GM19463 (cell line): ENCODE measurements around the gene NELFE.
"Not testable (repeated sequence)": the region's sequence is repeated elsewhere in the genome, so short reads cannot be mapped to it uniquely, and the experiment has no call there.

Experiments
- ATAC-seq: cut with Tn5 transposase; IDR thresholded peaks from one replicate; pipeline ENCODE4 v1.9.1; 2021; ENCODE audit warnings: mild to moderate bottlenecking, moderate library complexity; ENCODE audit not compliant: unreplicated experiment

NELFE gene

GRCh38 chr6:31949926-31950548, 8.7 kb downstream of the NELFE start:
- ATAC-seq, result no peak

DNA sequence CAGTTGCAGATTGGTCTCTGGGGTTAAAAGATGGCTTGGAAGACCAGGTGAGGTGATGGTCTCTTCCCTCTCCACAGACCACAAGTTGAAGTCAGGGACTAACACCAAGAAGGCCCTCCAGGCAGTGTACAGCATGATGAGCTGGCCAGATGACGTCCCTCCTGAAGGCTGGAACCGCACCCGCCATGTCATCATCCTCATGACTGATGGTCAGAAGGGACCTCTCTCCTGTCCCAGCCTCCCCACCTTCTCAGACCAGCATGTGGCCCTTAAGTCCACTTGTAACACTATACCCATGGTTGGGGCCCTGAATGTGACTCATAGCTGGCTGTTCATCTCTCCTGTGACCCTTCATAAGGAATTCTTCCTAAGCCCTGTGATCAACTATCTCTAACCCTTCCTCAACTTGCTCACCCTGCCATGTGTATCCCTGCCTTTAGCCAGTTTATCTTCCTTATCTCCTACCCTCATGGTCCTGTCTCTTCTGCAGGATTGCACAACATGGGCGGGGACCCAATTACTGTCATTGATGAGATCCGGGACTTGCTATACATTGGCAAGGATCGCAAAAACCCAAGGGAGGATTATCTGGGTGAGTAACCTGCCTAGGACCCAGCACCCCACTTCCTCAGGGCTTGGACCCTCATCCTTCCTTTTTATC, 9.9 kb downstream of the NELFE start:
- no peak for ATAC-seq

- ATAC-seq, result no peak
Measured at GRCh38 chr6:31948306-31948705, 10.5 kb downstream of the NELFE start.

DNA sequence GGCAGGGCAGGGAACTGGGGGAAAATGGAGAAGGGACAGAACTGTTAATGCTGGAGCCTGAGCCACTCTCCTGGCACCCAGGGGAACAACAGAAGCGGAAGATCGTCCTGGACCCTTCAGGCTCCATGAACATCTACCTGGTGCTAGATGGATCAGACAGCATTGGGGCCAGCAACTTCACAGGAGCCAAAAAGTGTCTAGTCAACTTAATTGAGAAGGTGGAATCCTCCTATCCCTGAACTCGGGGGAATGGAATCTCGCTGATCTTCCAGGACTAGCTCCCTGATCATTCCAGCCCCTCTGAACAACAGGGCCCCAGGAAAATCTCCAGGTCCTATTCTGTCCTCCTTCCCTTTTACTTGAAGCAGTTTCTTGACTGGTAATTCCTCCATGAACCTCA, 10.9 kb downstream of the NELFE start:
- ATAC-seq, result no peak

DNA sequence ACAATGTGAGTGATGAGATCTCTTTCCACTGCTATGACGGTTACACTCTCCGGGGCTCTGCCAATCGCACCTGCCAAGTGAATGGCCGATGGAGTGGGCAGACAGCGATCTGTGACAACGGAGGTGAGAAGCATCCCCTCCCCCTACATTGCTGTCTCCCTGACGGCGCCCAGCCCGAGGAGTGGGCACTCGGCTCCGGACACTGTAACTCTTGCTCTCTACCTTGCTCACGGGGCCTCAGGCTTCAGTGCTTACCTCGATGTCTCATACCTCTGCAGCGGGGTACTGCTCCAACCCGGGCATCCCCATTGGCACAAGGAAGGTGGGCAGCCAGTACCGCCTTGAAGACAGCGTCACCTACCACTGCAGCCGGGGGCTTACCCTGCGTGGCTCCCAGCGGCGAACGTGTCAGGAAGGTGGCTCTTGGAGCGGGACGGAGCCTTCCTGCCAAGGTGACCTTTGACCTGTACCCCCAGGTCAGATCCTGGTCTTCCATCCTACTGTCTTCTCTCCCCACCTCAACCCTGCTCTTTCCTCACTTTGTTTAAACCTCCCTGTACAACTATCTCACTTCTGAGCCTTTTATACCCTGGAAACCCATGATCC, 11.6 kb downstream of the NELFE start:
- no peak for ATAC-seq

DNA sequence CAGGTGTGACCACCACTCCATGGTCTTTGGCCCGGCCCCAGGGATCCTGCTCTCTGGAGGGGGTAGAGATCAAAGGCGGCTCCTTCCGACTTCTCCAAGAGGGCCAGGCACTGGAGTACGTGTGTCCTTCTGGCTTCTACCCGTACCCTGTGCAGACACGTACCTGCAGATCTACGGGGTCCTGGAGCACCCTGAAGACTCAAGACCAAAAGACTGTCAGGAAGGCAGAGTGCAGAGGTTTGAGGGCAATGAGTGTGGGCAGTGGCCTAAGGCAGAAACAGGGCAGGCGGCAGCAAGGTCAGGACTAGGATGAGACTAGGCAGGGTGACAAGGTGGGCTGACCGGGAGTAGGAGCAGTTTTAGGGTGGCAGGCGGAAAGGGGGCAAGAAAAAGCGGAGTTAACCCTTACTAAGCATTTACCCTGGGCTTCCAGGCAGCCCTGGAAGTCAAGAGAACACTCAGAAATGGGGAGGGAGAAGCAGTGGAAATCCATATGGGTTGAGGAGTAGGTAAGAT, 12.3 kb downstream of the NELFE start:
- ATAC-seq, result no peak

DNA sequence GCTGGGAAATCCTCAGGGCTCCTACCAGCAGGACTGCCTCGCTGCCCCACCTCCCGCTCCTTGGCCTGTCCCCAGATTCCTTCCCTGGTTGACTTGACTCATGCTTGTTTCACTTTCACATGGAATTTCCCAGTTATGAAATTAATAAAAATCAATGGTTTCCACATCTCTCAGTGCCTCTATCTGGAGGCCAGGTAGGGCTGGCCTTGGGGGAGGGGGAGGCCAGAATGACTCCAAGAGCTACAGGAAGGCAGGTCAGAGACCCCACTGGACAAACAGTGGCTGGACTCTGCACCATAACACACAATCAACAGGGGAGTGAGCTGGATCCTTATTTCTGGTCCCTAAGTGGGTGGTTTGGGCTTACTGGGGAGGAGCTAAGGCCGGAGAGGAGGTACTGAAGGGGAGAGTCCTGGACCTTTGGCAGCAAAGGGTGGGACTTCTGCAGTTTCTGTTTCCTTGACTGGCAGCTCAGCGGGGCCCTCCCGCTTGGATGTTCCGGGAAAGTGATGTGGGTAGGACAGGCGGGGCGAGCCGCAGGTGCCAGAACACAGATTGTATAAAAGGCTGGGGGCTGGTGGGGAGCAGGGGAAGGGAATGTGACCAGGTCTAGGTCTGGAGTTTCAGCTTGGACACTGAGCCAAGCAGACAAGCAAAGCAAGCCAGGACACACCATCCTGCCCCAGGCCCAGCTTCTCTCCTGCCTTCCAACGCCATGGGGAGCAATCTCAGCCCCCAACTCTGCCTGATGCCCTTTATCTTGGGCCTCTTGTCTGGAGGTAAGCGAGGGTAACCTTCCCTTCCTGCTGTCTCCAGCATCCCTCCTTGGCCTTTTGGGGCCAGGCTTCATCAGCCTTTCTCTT, 13.0 kb downstream of the NELFE start, which contains the start of gene CFB:
TSS of gene CFB (plus strand) at position 589 of the 863 bp plus-strand sequence. CDS start at position 716, 127 bp downstream.
- no peak for ATAC-seq

GRCh38 chr6:31945154-31945506, 13.6 kb downstream of the NELFE start:
- no peak for ATAC-seq

- ATAC-seq, result no peak
Measured at GRCh38 chr6:31943742-31944141, 15.0 kb downstream of the NELFE start.

DNA sequence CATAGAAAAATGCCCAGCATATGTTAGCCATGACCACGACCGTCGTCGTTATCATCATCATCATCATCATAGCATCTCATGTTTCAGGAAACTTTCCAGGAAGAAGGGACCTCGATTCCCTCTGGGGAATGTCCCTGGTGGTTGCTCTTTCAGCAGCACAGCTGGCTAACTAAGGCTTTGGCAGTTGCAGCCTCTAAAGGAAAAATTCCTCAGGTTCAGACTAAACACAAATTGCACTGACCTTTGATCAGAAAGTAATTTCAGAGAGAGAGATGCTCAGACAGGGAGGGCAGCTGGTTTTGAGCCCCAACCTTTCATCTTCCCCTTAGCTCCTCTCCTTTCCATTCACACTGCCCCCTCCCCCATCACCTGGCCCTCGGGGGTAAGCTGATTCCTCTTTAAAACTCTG, 18.5 kb downstream of the NELFE start:
- ATAC-seq, result no peak

DNA sequence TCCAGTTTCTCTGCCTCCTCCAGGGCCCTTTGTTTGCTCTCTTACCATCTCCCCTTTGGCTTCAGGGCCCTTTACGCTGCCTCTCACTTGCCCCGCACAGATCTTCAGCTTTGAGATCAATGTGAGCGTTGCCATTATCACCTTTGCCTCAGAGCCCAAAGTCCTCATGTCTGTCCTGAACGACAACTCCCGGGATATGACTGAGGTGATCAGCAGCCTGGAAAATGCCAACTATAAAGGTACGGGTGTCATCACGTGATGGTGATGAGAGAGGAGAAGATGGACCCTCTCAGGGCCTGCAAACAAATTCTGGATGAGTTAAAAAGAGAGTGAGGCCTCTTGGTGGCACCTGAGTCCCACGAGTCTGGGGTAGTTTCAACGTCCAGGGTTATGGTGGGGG, 22.9 kb downstream of the NELFE start:
- no peak for ATAC-seq

DNA sequence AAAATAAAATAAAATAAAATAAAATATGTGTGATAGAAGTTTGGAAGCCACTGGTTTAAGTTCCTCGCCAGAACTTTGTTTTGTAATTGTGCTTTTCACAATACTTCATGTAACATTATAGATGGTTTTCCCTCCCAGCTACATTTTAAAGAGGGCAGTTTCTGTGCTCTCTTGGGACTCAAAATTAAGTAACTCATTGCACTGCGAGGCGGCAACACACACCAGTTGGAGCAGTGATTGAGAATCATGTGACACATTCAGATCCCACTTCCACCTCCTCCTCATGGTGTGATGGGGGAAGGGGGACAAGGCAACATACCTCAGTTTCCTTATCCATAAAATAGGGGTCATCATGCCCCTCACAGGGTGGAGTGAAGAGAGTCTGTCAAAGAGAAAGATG, 23.8 kb downstream of the NELFE start:
- no peak for ATAC-seq

DNA sequence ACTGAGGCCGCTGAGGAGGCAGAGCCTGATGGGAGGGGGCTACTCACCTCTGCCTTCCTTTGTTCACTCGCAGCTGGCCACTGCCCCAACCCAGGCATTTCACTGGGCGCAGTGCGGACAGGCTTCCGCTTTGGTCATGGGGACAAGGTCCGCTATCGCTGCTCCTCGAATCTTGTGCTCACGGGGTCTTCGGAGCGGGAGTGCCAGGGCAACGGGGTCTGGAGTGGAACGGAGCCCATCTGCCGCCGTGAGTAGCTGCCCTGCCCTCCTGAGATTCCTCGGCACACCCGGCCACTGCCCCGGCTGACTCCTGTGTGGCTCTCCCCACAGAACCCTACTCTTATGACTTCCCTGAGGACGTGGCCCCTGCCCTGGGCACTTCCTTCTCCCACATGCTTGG, 25.2 kb downstream of the NELFE start:
- no peak for ATAC-seq

DNA sequence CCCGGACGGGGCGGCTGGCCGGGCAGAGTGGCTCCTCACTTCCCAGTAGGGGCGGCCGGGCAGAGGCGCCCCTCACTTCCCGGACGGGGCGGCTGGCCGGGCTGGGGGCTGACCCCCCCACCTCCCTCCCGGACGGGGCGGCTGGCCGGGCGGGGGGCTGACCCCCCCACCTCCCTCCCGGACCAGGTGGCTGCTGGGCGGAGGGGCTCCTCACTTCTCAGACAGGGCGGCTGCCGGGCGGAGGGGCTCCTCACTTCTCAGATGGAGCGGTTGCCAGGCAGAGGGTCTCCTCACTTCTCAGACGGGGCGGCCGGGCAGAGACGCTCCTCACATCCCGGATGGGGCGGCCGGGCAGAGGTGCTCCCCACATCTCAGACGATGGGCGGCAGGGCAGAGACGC, 26.6 kb downstream of the NELFE start:
- not testable (repeated sequence) for ATAC-seq

GRCh38 chr6:31930962-31931361, 27.8 kb downstream of the NELFE start:
- no peak for ATAC-seq

DNA sequence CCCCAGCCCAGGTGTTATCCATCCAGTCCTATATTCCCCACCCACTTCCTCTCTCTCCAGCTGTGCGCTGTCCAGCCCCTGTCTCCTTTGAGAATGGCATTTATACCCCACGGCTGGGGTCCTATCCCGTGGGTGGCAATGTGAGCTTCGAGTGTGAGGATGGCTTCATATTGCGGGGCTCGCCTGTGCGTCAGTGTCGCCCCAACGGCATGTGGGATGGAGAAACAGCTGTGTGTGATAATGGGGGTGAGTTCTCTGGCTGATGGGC, 30.2 kb downstream of the NELFE start:
- ATAC-seq, result no peak

GRCh38 chr6:31927863-31928671, 30.7 kb downstream of the NELFE start:
- ATAC-seq, result no peak

GRCh38 chr6:31927242-31927862, 31.4 kb downstream of the NELFE start, which contains the start of gene C2:
Gene C2 (plus strand): TSS chr6:31927717. CDS start chr6:31927753, 36 bp downstream.
- no peak for ATAC-seq

- ATAC-seq, result no peak
Measured at GRCh38 chr6:31922942-31923341, 35.8 kb downstream of the NELFE start.

DNA sequence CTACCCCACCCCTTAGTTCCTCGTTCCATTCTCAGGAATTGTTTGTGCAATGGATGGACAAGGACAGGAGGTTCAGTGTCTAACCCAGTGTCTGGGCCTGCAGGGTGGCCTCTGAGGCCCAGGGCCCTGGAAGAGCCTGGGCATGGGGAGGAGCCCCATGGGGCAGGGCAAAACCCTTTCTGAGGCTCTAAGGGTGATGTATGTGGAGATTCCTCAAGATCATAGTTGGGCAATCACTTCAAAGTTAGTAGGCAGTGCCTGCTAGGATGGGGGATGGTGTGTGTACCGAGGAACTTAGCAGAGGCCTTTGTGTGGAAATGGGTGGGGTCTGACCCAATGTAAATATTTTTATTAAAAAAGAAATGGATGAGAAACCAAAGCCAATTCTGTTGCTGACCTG, 38.0 kb downstream of the NELFE start:
- ATAC-seq, result no peak
